Daoy (cell line): ENCODE results near the gene PTPRT. TPM values are rescaled to one million over a fixed set of nuclear protein-coding genes. Genes with fewer than 3 reads are reported as not detected.

Experiments used
- DNase-seq: peaks from one replicate; pipeline ENCODE4 v3.0.0-alpha.2; 2015; ENCODE audit warnings: low read depth
- total RNA-seq: library from RNA; depleted of rRNA; stranded (reverse); fragments of >200 nt; shearing (Covaris generic); gene quantifications from 2 replicates; pipeline ENCODE4 v1.2.3, GENCODE V29; 2014

Gene PTPRT
- total RNA-seq, 1 experiment from 2014 or later: not detected

GRCh38 chr20:42549496-42549895, 640.2 kb downstream of the PTPRT start:
- no peak for DNase-seq

DNA sequence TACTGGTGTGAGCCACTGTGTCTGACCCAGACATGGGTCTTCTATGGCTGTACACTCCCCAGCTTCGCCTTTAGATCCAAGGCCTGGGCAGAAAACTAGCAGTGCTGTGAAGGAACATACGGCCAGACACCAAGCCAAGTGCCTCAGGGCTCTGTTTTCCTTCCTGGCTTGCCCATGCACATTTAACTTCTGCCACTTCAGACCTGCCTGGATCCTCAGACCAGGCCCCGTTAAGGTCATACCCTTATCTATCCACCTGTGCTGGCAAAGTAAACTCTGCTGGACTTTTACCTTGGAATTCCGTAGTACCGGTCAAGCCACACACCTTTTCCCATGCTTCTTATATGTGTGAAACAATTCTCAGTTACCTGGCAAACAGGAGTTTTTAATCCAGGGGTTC, 644.8 kb downstream of the PTPRT start:
- no peak for DNase-seq

GRCh38 chr20:42532831-42533230, 656.9 kb downstream of the PTPRT start:
- DNase-seq: no peak

GRCh38 chr20:42531508-42531961, 658.2 kb downstream of the PTPRT start:
- no peak for DNase-seq

- no peak for DNase-seq
Measured at GRCh38 chr20:42530855-42531448, 658.8 kb downstream of the PTPRT start.

GRCh38 chr20:42530191-42530590, 659.5 kb downstream of the PTPRT start:
- DNase-seq: no peak

DNA sequence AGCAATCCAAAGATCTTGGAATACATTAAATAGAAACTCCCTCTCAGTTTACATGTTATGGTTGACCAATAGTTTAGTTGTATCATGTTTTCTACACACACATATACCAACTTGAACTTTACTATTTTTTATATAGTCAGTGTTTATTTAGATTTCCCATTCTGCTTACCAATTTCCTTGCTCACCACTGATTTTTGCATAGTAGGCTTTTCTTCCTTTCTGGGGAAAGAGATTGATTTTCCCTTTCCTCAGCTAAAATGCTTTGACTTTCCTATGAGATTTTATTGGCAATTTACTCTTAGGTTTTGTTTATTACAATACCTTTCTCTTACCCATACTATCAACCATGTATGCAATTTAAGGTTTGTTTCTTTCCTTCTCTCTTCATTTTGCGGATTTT, 665.6 kb downstream of the PTPRT start:
- no peak for DNase-seq

DNA sequence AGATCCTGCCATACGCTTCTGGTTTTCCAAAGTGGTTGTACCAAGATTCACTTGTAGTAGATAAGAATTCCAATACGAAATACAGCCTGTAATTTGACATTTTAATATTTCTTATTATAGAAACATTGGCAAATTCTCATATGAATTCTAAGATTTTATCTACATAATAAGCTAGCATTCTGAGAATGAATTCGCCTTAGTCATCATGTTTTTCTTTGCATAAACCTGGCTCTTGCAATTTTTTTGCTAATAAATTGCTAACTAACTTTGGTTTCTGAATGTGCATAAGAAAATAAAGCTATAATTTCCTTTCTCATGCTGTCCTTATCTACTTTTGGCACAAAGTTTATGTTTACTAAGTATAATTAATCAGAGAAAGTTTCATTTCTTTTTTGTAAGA, 673.0 kb downstream of the PTPRT start:
- no peak for DNase-seq

- DNase-seq: no peak
Measured at GRCh38 chr20:42510686-42511085, 679.0 kb downstream of the PTPRT start.

GRCh38 chr20:42507874-42508273, 681.8 kb downstream of the PTPRT start:
- DNase-seq: no peak

DNA sequence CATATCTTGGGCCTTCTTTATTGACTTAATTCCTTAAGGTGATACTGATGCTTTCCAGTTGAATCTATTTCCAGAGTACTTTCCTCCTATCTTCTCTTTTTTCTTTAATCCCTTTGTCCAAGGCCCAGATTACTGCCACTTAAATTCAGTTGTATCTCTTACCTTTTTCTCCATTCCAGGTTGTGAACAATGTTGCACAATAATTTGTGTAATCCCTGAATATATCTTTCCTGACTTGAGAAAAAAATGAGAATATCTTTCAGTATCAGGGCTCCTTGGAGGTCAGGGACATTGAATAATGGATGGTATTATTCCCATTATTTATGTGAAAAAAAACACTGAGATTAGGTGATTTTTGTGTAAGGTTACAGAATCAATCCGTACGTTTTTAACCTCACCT, 683.3 kb downstream of the PTPRT start:
- no peak for DNase-seq

DNA sequence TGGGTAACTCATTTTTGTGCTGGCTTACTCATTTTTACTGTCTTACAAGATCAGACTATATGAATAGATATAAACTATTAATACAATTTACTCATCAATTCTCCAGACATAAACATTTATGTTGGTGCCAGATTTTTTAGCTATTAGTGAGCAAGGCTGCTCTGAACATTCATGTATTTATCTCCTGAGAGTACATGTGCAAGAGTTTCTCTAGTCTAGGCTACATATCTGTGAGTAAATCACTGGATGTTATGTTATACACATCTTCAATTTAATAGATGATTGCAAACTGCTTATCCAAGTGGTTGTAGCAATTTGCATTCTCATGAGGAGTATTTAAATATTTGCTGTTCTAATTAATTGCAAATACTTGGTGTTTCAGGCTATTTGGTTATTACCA, 687.1 kb downstream of the PTPRT start:
- DNase-seq: no peak

DNA sequence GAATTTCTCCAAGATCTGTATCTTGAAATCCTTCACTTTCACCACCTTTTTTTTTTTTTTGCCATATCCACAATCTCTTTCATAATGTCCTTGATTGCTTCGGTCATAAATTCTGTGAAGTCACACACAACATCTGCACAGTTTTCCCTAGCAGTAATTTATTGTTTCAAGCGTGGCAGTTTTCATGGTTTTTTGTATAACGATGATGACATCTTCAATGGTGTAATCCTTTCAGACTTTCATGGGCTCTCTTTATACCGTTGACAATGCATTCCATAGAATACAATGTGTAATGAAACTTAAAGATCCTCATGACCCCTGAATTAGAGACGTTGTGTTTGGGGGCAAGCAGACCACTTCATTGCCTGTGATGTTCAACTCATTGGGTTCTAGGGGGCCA, 693.1 kb downstream of the PTPRT start:
- no peak for DNase-seq

DNA sequence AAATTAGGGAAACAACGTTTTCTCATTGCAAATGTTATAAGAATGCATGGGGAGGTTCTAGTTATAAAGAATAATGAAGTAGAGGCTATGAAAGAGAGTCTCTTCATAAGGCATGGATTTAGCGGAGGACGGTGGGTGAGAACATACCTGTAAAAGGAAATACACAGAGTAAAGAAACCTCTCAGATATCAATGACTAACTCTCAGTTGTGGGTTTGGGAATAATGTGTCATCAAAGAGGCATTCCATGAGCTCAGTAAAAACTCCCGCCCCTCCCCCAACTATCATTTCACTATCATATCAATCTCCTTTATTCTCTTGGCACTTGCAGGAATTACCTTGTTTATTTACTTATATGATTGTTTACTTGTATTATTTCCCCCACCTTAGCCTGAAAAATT, 695.4 kb downstream of the PTPRT start:
- DNase-seq: no peak

- no peak for DNase-seq
Measured at GRCh38 chr20:42493001-42493400, 696.7 kb downstream of the PTPRT start.

- no peak for DNase-seq
Measured at GRCh38 chr20:42492290-42492689, 697.4 kb downstream of the PTPRT start.

DNA sequence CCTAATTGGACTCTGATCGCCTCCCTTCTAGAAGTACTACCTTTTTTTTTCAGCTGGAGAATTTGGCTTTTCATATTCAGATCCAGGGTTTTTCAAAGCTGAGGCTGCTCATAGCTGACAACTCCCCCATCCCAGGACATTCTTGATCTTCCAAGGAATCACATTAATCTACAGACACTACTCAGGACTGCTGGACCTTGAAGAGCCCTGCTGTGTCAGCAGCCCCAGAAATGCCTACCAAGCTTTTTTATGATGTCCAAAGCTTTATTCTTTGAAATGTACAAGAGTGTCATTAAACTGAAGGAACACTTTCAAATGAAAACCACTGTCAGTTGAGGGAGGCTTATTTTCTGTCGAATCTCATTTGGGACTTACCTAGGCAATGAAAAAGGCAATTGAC, 704.1 kb downstream of the PTPRT start:
- no peak for DNase-seq

DNA sequence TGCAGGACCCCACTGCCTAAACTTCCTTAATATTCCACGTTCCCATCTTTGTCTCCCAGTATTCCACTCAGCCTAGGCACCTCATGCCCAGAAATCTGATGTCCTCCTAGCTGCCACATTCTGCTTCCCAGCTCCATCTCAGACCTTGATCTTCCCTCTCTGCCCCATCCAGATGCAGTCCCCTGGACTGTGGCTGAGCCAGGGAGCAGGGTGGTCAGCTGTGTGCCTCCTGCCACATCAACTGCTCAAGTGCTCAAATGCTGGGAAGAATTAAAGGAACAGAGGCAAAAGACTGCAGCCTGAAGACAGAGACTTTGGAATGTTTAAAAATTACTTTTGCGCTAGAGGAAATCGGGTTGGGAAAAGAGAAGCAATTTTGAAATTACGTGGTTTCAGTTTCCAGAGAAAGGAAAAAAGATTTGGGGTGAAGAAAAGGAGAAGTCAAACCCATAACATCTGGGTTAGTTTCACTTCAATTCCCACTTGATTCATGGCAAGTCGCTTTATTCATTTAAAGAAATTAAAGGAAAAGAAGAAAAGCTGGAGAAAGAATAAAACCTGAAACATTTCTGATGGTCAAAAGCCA, 704.8 kb downstream of the PTPRT start:
- no peak for DNase-seq

DNA sequence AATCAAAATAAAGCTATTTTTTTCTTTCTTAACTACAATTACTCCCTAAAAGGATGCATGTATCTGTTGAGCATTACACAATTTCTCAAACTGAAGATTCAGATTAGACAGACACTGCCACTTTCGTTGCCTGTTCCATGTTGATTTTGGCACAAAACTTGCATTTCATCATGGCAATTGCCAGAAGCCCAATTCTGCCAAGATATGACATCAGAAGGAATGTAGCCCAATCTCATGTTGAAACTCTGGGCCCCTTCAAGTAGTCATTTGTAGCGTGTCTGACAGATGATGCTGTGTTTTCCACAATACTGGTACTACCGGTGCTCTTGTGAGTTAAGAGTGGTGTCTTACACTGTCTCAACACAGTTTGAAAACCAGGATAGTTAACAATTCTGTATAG, 705.4 kb downstream of the PTPRT start:
- no peak for DNase-seq

GRCh38 chr20:42483730-42484303, 705.9 kb downstream of the PTPRT start:
- DNase-seq: no peak

- DNase-seq: no peak
Measured at GRCh38 chr20:42482808-42483207, 706.9 kb downstream of the PTPRT start.

DNA sequence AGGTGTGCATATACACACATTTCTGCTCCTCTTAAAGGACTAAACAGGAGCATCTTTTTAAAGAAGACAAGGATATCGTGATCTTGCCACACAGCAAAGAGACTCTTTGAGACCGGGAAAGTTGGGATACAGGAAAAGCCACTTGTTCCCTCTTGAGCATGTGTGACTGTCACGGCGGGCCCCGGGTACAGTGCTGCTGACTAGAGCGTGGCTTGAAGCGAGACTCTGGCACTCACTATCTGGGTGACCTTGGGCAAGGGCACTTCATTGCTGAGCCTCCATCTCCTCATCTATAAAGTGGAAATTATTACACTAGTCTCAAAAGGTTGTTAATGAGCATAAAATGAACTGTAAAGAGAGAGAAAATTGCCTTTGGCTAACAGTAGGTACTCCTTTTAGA, 713.9 kb downstream of the PTPRT start:
- DNase-seq: no peak

DNA sequence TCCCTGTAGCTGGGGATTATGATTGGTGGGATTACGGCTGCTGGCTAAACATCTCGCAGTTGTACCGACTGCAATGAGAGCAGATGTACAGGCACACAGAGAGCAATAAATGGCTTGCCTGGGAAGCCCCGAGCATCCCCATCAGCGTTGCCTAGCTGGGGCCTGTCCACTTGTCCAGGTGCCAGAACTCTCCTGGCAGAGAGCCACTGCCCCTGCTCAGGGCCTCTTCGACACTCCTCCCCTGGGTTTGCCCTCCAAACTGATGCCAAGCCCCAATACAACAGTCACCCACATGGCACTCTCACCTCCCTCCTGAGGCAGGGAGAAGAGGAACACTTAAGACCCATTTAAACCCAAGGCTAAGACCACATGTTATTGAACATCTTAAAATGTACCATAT, 715.1 kb downstream of the PTPRT start:
- DNase-seq: no peak

GRCh38 chr20:42472198-42472597, 717.5 kb downstream of the PTPRT start:
- DNase-seq: no peak
